Left renal pelvis (tissue), 4 donors: Measurements from ENCODE around the gene DCANP1. TPM values are rescaled to one million over a fixed set of nuclear protein-coding genes. Genes with fewer than 3 reads are reported as not detected.

Experiments used
- polyA plus RNA-seq, 4 donors: library from polyadenylated mRNA; unstranded; fragments of 120-200 nt; gene quantifications; one replicate each; pipeline ENCODE4 v1.2.1, GENCODE V29; 2013; ENCODE audit not compliant: insufficient read length in 4 of 4

DCANP1 gene
- polyA plus RNA-seq, 4 donors, result 0.11 TPM; not detected in 3

Other genes starting within 250 kb of the DCANP1 start
- gene MACROH2A1, start 48.1 kb downstream of the DCANP1 start, polyA plus RNA-seq, result 100 to 1,000 TPM; 140 to 243 (median 214) TPM
- under 1 TPM; 0.10 to 0.18 (median 0.15) TPM for gene TIFAB, start 5.0 kb upstream of the DCANP1 start, polyA plus RNA-seq
- not detected for gene NEUROG1, start 88.6 kb upstream of the DCANP1 start, polyA plus RNA-seq
- gene CXCL14, start 131.6 kb upstream of the DCANP1 start, polyA plus RNA-seq, result 10 to 100 TPM in 3 of 4 donors, 1 to 10 TPM in 1; 1.7 to 48.1 (median 23.1) TPM